Spleen (tissue), 11 donors: ENCODE data around the gene ZNRF3. TPM values are rescaled to one million over a fixed set of nuclear protein-coding genes. Genes with fewer than 3 reads are reported as not detected.
A peak's percentile ranks its signal among the peaks of the same experiment; 100 is the strongest.

Experiments
- DNase-seq: peaks from one replicate; pipeline ENCODE4 v3.0.0-alpha.2; 2020
- H3K27ac ChIP-seq, 8 donors: fragments of 200-600 bp; sonication (generic) in 7 of 8; 1 replicate in 4 of 8; 2 replicates in 4 of 8; pipeline versions ENCODE4 v1.5.0 to v1.8.0; 2016 to 2021; ENCODE audit warnings: inconsistent platforms in 4 of 8, mild to moderate bottlenecking in 4 of 8, moderate library complexity in 1 of 8
- H3K27me3 ChIP-seq, 7 donors: fragments of 200-600 bp; sonication (generic) in 6 of 7; replicated peaks in 1 of 7; 1 replicate in 4 of 7; 2 replicates in 3 of 7; pipeline versions ENCODE4 v1.5.0 to v1.8.0; 2016 to 2021; ENCODE audit warnings: inconsistent platforms in 3 of 7, mild to moderate bottlenecking in 1 of 7
- H3K36me3 ChIP-seq, 6 donors: fragments of 200-600 bp; sonication (generic) in 5 of 6; 1 replicate in 4 of 6; 2 replicates in 2 of 6; pipeline versions ENCODE4 v1.5.0 to v1.8.0; 2016 to 2021; ENCODE audit warnings: inconsistent platforms in 2 of 6
- H3K4me1 ChIP-seq, 6 donors: fragments of 200-600 bp; sonication (generic) in 5 of 6; 1 replicate in 3 of 6; 2 replicates in 3 of 6; pipeline versions ENCODE4 v1.5.0 to v1.8.0; 2016 to 2021; ENCODE audit warnings: inconsistent platforms in 3 of 6
- H3K4me3 ChIP-seq, 8 donors: fragments of 200-600 bp; sonication (generic) in 7 of 8; 1 replicate in 4 of 8; 2 replicates in 4 of 8; pipeline versions ENCODE4 v1.5.0 to v1.8.0; 2016 to 2021; ENCODE audit warnings: inconsistent platforms in 4 of 8, mild to moderate bottlenecking in 4 of 8, moderate library complexity in 2 of 8
- H3K9me3 ChIP-seq, 8 donors: fragments of 200-600 bp; sonication (generic) in 7 of 8; 1 replicate in 4 of 8; 2 replicates in 4 of 8; pipeline versions ENCODE4 v1.5.0 to v1.8.0; 2016 to 2021; ENCODE audit warnings: inconsistent platforms in 4 of 8
- CTCF ChIP-seq, 11 experiments: fragments of 200-600 bp in 7 of 11; fragments of 450-650 bp in 4 of 11; sonication (generic) in 4 of 11; IDR thresholded peaks in 8 of 11; conservative IDR thresholded peaks in 3 of 11; 1 replicate in 7 of 11; 2 replicates in 4 of 11; pipeline versions ENCODE4 v1.4.0 to v1.8.0; 2016 to 2021; ENCODE audit warnings: antibody characterized with exemption in 11 of 11, inconsistent platforms in 4 of 11, mild to moderate bottlenecking in 1 of 11
- POLR2A ChIP-seq, 3 donors: fragments of 450-650 bp; IDR thresholded peaks; one replicate each; pipeline ENCODE4 v1.5.1; 2017; ENCODE audit warnings: antibody characterized with exemption in 3 of 3, mild to moderate bottlenecking in 1 of 3
- POLR2AphosphoS5 ChIP-seq, 3 donors: sonication (generic); formaldehyde crosslinking; IDR thresholded peaks; one replicate each; pipeline ENCODE4 v1.5.1; 2017; ENCODE audit warnings: antibody characterized with exemption in 3 of 3
- WGBS, 5 donors: extraction: QIAGEN DNeasy Blood & Tissue Kit in 3 of 5; methylation state at CpG; one replicate each; pipeline versions ENCODE4 v1.1.5 to v1.1.7; 2013 to 2018; 5-methylcytosine and 5-hydroxymethylcytosine counted together
- intact Hi-C: fragments of 100-400 bp; cut with DNase I; formaldehyde crosslinking; loops from one replicate; pipeline ENCODE4 v1.15.0; 2023; ENCODE audit warnings: low total_unique reads
- polyA plus RNA-seq, 3 donors: library from polyadenylated mRNA; stranded (reverse); fragments of 200-250 nt; gene quantifications; one replicate each; pipeline ENCODE4 v1.2.1, GENCODE V29; 2013
- total RNA-seq, 7 donors: library from RNA; depleted of rRNA in 3 of 7; stranded (reverse); fragments of >200 nt in 3 of 7; fragmentation: NEBNext Ultra II Directional in 4 of 7; extraction: Animal tissue kit (Norgen Biotek cat#: 25700) in 4 of 7; gene quantifications; one replicate each; pipeline versions ENCODE4 v1.1.0 to v1.2.1, GENCODE V29; 2016 to 2021
- donor health status: healthy with polysubstance abuse.
- donor health status: DM: no; HTN: no; CAD: no; lungs with moderate emphysema.
- donor health status: DM: no; HTN: no; CAD: no.
- donor health status: Bipolar disorder and iron deficiency.
- donor health status: healthy.
- donor health status: DM: no; HTN: no; CAD: no.
- donor health status: DM: yes; HTN: yes; CAD: no.

Gene ZNRF3
- total and polyA plus RNA-seq, 10 donors: 0.15 to 4.5 (median 2.6) TPM

DNA sequence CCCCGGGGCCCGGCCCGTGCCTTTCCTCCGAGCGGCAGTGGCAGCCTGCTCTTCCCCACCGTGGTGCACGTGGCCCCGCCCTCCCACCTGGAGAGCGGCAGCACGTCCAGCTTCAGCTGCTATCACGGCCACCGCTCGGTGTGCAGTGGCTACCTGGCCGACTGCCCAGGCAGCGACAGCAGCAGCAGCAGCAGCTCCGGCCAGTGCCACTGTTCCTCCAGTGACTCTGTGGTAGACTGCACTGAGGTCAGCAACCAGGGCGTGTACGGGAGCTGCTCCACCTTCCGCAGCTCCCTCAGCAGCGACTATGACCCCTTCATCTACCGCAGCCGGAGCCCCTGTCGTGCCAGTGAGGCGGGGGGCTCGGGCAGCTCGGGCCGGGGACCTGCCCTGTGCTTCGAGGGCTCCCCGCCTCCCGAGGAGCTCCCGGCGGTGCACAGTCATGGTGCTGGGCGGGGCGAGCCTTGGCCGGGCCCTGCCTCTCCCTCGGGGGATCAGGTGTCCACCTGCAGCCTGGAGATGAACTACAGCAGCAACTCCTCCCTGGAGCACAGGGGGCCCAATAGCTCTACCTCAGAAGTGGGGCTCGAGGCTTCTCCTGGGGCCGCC is 166.4 kb downstream of the ZNRF3 start:
- Histone ChIP-seq H3K27ac (no peak overlapping the region), H3K4me3 (no peak overlapping the region), H3K36me3 (peaks cover 0 to 62% (median 19%) of the 10 kb centered on the region in 6 donors), H3K4me1 (no peaks in the 10 kb centered on the region), H3K9me3 (no peaks in the 10 kb centered on the region), H3K27me3 (no peaks in the 10 kb centered on the region)
- 91 to 97% (median 94%) methylated on average over 20 to 38 of the region's 38 CpGs for WGBS, 5 donors
- TF ChIP-seq POLR2AphosphoS5 (IDR thresholded peaks at IDR 0.05) (no peak), POLR2A (IDR thresholded peaks at IDR 0.05) (no peak), CTCF (IDR thresholded peaks at IDR 0.05 in 8 of 11, conservative IDR thresholded peaks at IDR 0.05 in 3 of 11) (no peak)
- intact Hi-C loops: no loop called here
- no peak for DNase-seq

- Histone ChIP-seq H3K27me3 (no peaks in the 10 kb centered on the region), H3K9me3 (no peaks in the 10 kb centered on the region), H3K4me1 (no peaks in the 10 kb centered on the region), H3K36me3 (peaks cover 0 to 56% (median 18%) of the 10 kb centered on the region in 6 donors), H3K27ac (no peak overlapping the region), H3K4me3 (no peak overlapping the region)
- intact Hi-C loops: no loop called here
- TF ChIP-seq CTCF (IDR thresholded peaks at IDR 0.05 in 8 of 11, conservative IDR thresholded peaks at IDR 0.05 in 3 of 11): no peak
- no peak for TF ChIP-seq POLR2AphosphoS5 (IDR thresholded peaks at IDR 0.05)
- no peak for TF ChIP-seq POLR2A (IDR thresholded peaks at IDR 0.05)
- WGBS, 5 donors: 90 to 99% (median 92%) methylated on average over 13 to 24 of the region's 24 CpGs
- no peak for DNase-seq
Measured at GRCh38 chr22:29050457-29050856, 167.1 kb downstream of the ZNRF3 start.

- DNase-seq: peak; percentile 41
- Histone ChIP-seq H3K27ac (no peak overlapping the region), H3K9me3 (no peaks in the 10 kb centered on the region), H3K36me3 (peaks cover 0 to 29% (median 12%) of the 10 kb centered on the region in 6 donors), H3K4me1 (no peaks in the 10 kb centered on the region), H3K27me3 (no peaks in the 10 kb centered on the region), H3K4me3 (no peak overlapping the region)
- TF ChIP-seq CTCF (IDR thresholded peaks at IDR 0.05 in 8 of 11, conservative IDR thresholded peaks at IDR 0.05 in 3 of 11) (no peak), POLR2A (IDR thresholded peaks at IDR 0.05) (no peak), POLR2AphosphoS5 (IDR thresholded peaks at IDR 0.05) (no peak)
- WGBS, 5 donors: 90 to 94% (median 93%) methylated on average over 8 of the region's 8 CpGs
- intact Hi-C loops: no loop called here
Measured at GRCh38 chr22:29053048-29053702, 169.8 kb downstream of the ZNRF3 start.

GRCh38 chr22:29054251-29054767 is 170.9 kb downstream of the ZNRF3 start:
- TF ChIP-seq CTCF (IDR thresholded peaks at IDR 0.05 in 8 of 11, conservative IDR thresholded peaks at IDR 0.05 in 3 of 11) (no peak), POLR2AphosphoS5 (IDR thresholded peaks at IDR 0.05) (no peak), POLR2A (IDR thresholded peaks at IDR 0.05) (no peak)
- H3K4me1 ChIP-seq: no peaks in the 10 kb centered on the region
- WGBS, 5 donors: 78 to 90% (median 83%) methylated on average over 6 to 10 of the region's 10 CpGs
- H3K27ac ChIP-seq: no peak overlapping the region
- no peaks in the 10 kb centered on the region for H3K9me3 ChIP-seq
- peaks cover 0 to 18% (median 7%) of the 10 kb centered on the region in 6 donors for H3K36me3 ChIP-seq
- no peak for DNase-seq
- intact Hi-C loops: no loop called here
- H3K27me3 ChIP-seq: no peaks in the 10 kb centered on the region
- no peak overlapping the region for H3K4me3 ChIP-seq
